22Rv1 (cell line): ENCODE results near the gene EPHA3.

Source experiments
- H3K27ac ChIP-seq: fragments of 450-650 bp; 2 replicates; pipeline ENCODE4 v1.5.1; 2017
- CTCF ChIP-seq: fragments of 450-650 bp; IDR thresholded peaks from 2 replicates; pipeline ENCODE4 v1.5.1; 2017; ENCODE audit warnings: mild to moderate bottlenecking
- ZFX ChIP-seq: fragments of 450-650 bp; IDR thresholded peaks from 2 replicates; pipeline ENCODE4 v1.6.1; 2017; ENCODE audit warnings: antibody characterized with exemption, borderline replicate concordance

Gene EPHA3

GRCh38 chr3:89303701-89304100 is 196.3 kb downstream of the EPHA3 start:
- H3K27ac ChIP-seq = no peak overlapping the region
- TF ChIP-seq CTCF (no peak), ZFX (no peak)

- no peak for TF ChIP-seq CTCF
- no peak for TF ChIP-seq ZFX
- H3K27ac ChIP-seq = no peak overlapping the region
These were observed 199.1 kb downstream of the EPHA3 start for GRCh38 chr3:89306540-89306939.

GRCh38 chr3:89311581-89311980 is 204.2 kb downstream of the EPHA3 start:
- TF ChIP-seq ZFX (no peak), CTCF (no peak)
- H3K27ac ChIP-seq = 0 out of 2 replicates have a peak overlapping the region, but pooled peaks have one; percentile 2

- TF ChIP-seq ZFX (no peak), CTCF (no peak)
- H3K27ac ChIP-seq = no peak overlapping the region
These were observed 204.7 kb downstream of the EPHA3 start for GRCh38 chr3:89312141-89312540.

GRCh38 chr3:89314454-89315098 is 207.2 kb downstream of the EPHA3 start:
- TF ChIP-seq CTCF = peak; percentile 75
- no peak for TF ChIP-seq ZFX
- 0 out of 2 replicates have a peak overlapping the region, but pooled peaks have one; percentile 3 for H3K27ac ChIP-seq

- TF ChIP-seq CTCF (no peak), ZFX (no peak)
- H3K27ac ChIP-seq = no peak overlapping the region
These were observed 208.5 kb downstream of the EPHA3 start for GRCh38 chr3:89315750-89316470.

- H3K27ac ChIP-seq = no peak overlapping the region
- TF ChIP-seq CTCF = no peak
- no peak for TF ChIP-seq ZFX
These were observed 212.8 kb downstream of the EPHA3 start for GRCh38 chr3:89320186-89320585.
